ENCODE measurements around the gene EPHA7.

EPHA7 gene

GRCh38 chr6:93278241-93278640 lies 141.1 kb downstream of the EPHA7 start:
- H3K4me3 ChIP-seq (ENCODE audit: low read length): no peak overlapping the region
- TF ChIP-seq ZNF274 (IDR thresholded peaks at IDR 0.05; ENCODE audit: low read depth, low read length): no peak

DNA sequence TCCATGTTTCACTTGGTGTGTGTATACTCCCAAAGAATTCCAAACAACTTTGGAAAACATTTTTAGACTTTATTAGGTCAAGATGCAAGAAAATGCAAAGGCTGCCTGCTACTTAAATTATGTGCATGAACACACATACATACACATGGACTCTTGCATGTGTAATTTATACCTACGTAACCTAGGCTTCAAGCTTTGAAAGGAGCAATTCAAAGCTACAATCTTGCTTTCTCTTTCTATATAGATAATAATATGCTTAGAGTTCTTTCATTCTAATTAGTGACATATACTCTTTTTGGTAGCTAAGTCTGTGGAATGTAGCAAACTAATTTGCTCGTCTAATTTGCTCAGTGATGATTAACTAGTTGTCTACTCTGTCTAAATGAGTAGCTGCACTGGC lies 146.5 kb downstream of the EPHA7 start:
- TF ChIP-seq ZNF274 (IDR thresholded peaks at IDR 0.05; ENCODE audit: low read depth, low read length): no peak
- H3K4me3 ChIP-seq (ENCODE audit: low read length): no peak overlapping the region

GRCh38 chr6:93272211-93272610 lies 147.1 kb downstream of the EPHA7 start:
- H3K4me3 ChIP-seq (ENCODE audit: low read length): no peak overlapping the region
- no peak for TF ChIP-seq ZNF274 (IDR thresholded peaks at IDR 0.05; ENCODE audit: low read depth, low read length)

GRCh38 chr6:93266116-93266817 lies 153.1 kb downstream of the EPHA7 start:
- TF ChIP-seq ZNF274 (IDR thresholded peaks at IDR 0.05; ENCODE audit: low read depth, low read length): no peak
- H3K4me3 ChIP-seq (ENCODE audit: low read length): no peak overlapping the region

GRCh38 chr6:93260881-93261280 lies 158.5 kb downstream of the EPHA7 start:
- H3K4me3 ChIP-seq (ENCODE audit: low read length): no peak overlapping the region
- TF ChIP-seq ZNF274 (IDR thresholded peaks at IDR 0.05; ENCODE audit: low read depth, low read length): no peak

DNA sequence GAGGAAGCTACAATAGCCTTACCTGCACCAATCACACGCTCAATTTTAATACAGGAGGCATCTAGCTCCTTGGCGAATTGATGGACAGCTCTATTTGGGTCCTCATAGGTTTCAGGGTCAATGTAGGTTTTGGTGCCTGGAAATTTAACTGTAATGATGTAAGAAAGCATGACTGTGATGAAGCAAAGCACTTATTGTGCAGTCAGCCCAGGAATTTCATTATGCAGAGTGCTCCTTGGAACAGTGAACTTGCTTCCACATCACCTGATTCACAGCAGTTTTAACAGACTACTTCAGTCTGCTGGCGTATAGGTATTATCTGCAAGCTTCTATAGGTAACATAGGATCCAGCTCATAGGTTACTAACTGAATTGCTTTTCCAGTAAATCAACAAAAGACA lies 160.0 kb downstream of the EPHA7 start:
- TF ChIP-seq ZNF274 (IDR thresholded peaks at IDR 0.05; ENCODE audit: low read depth, low read length): no peak
- H3K4me3 ChIP-seq (ENCODE audit: low read length): no peak overlapping the region

DNA sequence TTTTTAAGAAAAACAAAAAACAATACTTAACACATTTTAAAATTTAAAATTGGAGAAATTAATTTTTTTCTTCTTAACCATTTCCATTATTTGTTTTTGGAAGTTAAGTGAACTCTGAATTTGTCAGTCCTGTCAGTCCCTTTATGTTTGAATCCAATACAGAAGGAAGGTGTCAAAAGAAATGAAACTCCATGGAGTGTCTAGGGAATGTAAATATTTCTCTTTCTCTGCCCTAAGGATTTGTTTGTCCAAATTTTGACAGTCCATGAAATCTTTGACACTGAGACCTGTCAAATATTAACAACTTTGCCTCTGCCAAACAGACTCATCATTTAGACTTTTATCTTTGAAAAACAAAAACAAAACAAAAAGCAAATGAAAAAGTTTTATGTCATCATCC lies 166.4 kb downstream of the EPHA7 start:
- no peak overlapping the region for H3K4me3 ChIP-seq (ENCODE audit: low read length)
- no peak for TF ChIP-seq ZNF274 (IDR thresholded peaks at IDR 0.05; ENCODE audit: low read depth, low read length)

GRCh38 chr6:93248631-93249030 lies 170.7 kb downstream of the EPHA7 start:
- no peak for TF ChIP-seq ZNF274 (IDR thresholded peaks at IDR 0.05; ENCODE audit: low read depth, low read length)

GRCh38 chr6:93243231-93243778 lies 176.1 kb downstream of the EPHA7 start:
- TF ChIP-seq ZNF274 (IDR thresholded peaks at IDR 0.05; ENCODE audit: low read depth, low read length): no peak
- no peak overlapping the region for H3K4me3 ChIP-seq (ENCODE audit: low read length)

More at GRCh38 chr6:93248631-93249030, 170.7 kb downstream of the EPHA7 start:
- no peak overlapping the region for H3K4me3 ChIP-seq (ENCODE audit: low read length)

- no peak for TF ChIP-seq ZNF274 (IDR thresholded peaks at IDR 0.05; ENCODE audit: low read depth, low read length)
- H3K4me3 ChIP-seq (ENCODE audit: low read length): no peak overlapping the region
Observed at GRCh38 chr6:93242049-93242448, 177.3 kb downstream of the EPHA7 start.

- H3K4me3 ChIP-seq (ENCODE audit: low read length): no peak overlapping the region
- no peak for TF ChIP-seq ZNF274 (IDR thresholded peaks at IDR 0.05; ENCODE audit: low read depth, low read length)
Observed at GRCh38 chr6:93238632-93239031, 180.7 kb downstream of the EPHA7 start.

DNA sequence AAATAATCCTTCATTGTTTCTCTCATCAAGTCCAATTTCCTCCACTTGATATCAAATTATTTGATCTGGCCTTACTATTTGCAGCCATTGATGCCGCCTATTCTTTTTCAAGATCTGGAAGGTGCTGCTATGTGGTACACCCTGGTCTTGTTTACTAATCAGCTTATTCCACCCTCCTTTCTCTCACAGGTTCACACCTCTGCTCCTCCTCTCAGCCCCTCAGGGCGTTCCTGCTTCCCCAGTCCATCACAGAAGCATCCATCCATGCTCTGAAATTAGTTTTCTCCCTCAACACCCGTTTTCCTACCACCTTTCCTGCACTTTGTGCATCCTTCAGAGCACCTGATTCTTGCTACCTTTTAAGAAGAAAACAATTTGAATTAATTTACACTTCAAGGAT lies 183.6 kb downstream of the EPHA7 start:
- TF ChIP-seq ZNF274 (IDR thresholded peaks at IDR 0.05; ENCODE audit: low read depth, low read length): no peak
- no peak overlapping the region for H3K4me3 ChIP-seq (ENCODE audit: low read length)

DNA sequence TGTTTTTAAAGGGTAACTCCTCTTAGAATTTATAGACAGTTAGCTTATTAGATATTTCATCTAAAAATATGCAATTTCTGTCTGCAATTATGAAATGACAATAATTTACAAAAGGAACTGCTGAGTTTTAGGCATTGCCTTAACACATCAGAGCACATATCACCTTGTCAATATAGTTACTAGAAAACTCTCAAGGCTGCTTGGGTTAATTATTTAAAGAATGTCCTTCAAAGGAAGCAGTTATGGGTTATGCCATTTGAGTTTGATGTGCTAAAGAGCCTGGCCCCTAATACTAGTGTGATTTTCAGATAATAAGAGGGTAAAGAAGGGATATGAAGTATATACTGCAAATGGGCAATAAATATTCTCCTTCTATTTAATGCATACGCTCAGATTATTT lies 192.5 kb downstream of the EPHA7 start:
- no peak overlapping the region for H3K4me3 ChIP-seq (ENCODE audit: low read length)
- no peak for TF ChIP-seq ZNF274 (IDR thresholded peaks at IDR 0.05; ENCODE audit: low read depth, low read length)

DNA sequence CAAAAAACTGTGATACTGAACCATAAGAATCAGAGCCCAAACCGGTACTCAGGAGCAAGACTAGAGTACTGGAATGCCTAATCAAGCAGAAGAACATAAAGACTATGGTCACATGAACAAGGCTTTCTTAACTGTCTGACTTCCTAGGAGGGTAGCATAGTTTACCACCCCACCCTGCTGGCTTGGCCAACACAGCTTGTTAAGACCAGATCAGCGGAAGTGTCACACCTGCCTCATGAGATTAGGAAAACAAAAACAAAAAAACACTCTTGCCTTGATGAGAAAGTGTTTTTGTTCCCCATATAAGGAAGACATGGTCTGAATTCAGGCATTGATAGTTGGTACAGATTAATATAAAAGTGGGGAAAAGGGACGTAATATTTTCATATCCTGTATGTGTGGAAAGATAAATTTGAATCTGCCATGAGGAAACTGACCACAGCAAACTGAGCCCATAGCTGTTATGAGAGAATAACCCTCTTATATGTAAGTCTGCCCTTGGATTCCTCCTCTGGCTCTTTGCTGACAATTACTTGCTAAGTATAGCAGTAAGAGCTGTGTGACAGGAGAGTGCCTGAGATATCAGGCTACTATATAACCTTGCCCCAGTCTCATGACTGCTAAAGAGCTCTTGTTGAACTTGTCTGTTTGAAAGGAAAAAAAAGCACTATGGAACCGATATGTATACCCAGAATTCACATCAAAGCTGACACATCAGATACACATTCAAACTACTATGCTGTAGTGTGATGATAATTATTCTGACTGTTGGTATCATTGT lies 197.1 kb downstream of the EPHA7 start:
- no peak overlapping the region for H3K4me3 ChIP-seq (ENCODE audit: low read length)
- TF ChIP-seq ZNF274 (IDR thresholded peaks at IDR 0.05; ENCODE audit: low read depth, low read length): no peak

DNA sequence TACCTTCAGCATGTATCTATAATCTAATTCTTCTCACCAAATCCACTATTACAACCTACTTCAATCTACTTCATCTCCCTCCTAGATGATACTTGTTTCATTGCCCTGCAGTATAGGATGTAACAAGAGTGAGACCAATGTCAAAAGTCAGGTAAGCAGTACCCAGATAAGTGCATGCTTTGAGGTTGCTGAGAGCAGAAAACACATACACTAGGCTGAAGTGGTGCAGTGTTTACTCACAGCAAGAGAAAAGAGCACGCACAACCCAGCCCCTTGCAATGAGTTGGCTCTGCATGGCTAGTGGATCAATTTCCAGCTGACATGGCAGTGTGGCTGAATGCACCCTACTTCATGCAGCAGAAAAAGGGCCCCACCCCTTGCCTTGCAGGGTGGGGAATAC lies 199.9 kb downstream of the EPHA7 start:
- H3K4me3 ChIP-seq (ENCODE audit: low read length): no peak overlapping the region
- TF ChIP-seq ZNF274 (IDR thresholded peaks at IDR 0.05; ENCODE audit: low read depth, low read length): no peak

Measured in GM08714 (cell line).